HG02588 (cell line): ENCODE results near the gene GALNT9.
"Not testable (repeated sequence)": the region's sequence is repeated elsewhere in the genome, so short reads cannot be mapped to it uniquely, and the experiment has no call there.

ENCODE experiments used
- ATAC-seq: cut with Tn5 transposase; IDR thresholded peaks from one replicate; pipeline ENCODE4 v1.9.1; 2021; ENCODE audit warnings: mild to moderate bottlenecking, moderate library complexity; ENCODE audit not compliant: unreplicated experiment

The GALNT9 gene

GRCh38 chr12:132149526-132149925, 179.9 kb downstream of the GALNT9 start:
- not testable (repeated sequence) for ATAC-seq

DNA sequence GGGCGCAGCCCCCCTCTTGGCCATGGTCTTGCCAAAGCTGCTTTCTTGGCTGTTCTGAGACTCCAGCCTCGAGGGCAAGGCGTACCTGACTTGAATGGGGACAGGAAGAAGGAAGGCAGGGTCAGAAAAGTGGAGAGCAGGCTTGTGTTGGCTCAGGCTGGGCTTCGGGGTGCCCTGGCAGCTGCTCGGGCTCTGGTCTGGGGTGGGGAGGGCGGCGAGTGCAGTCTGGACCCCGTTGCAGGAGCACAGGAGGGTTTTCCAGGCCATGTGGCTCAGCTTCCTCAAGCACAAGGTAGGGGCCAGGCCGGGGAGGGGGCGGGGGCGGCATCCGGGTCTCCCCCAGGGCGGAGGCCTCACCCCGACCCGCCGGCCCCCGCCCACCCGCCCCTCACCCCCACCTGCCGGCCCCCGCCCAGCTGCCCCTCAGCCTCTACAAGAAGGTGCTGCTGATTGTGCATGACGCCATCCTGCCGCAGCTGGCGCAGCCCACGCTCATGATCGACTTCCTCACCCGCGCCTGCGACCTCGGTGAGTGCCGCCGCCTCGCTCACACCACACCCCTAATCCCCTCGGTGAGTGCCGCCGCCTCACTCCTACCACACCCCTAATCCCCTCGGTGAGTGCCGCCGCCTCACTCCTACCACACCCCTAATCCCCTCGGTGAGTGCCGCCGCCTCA, 180.9 kb downstream of the GALNT9 start:
- no peak for ATAC-seq

GRCh38 chr12:132147423-132148367, 181.7 kb downstream of the GALNT9 start:
- ATAC-seq, result no peak

DNA sequence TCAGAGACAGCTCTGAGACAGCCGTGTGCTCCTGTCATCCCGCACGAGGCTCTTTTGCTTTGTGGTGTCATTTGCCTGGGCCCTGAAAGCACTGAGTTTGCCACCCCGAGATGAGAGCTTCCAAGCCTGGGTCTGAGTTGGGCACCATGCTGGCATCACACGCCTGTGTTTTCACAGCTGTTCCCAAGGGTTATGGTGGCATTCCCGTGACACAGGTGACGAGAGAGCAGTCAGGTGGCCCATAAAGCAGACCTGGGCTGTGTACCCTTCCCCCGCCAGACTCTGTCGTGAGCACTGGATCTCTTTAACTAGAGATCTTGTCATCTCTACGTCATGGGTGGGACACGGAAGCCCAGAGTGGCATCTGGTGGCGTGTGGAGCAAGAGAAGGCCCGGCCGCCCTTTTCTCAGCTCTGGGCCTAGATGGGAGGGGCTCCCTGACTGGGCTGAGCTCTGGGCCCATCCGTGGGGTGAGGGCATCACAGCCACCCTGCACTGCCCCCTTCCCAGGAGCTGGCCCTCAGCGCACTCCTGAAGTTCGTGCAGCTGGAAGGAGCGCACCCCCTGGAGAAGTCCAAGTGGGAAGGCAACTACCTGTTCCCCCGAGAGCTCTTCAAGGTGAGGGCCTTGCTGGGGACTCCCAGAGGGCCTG, 182.5 kb downstream of the GALNT9 start:
- ATAC-seq, result no peak
